SK-N-SH (cell line): ENCODE results near the gene ARCN1. TPM values are rescaled to one million over a fixed set of nuclear protein-coding genes. Genes with fewer than 3 reads are reported as not detected.
A peak's percentile ranks its signal among the peaks of the same experiment; 100 is the strongest.

ENCODE experiments used
- CTCF ChIA-PET: fragments of 300-600, 350-600 bp; formaldehyde crosslinking; extraction: SDS; loops from one replicate; lab custom pipeline; 2021; lab: Yijun Ruan, JAX
- POLR2A ChIA-PET: fragments of 350-600 bp; sonication (Branson Sonifier 250); formaldehyde crosslinking; extraction: SDS; loops from one replicate; lab custom pipeline; 2020; ENCODE audit warnings: antibody characterized with exemption, inconsistent platforms; lab: Yijun Ruan, JAX
- DNase-seq: peaks from one replicate; pipeline ENCODE4 v3.0.0; 2012
- H2AFZ ChIP-seq: fragments of 200-600 bp; sonication (generic); 2 replicates; pipeline ENCODE4 v1.8.1; 2016; ENCODE audit warnings: antibody characterized with exemption, mild to moderate bottlenecking, low read depth
- H3F3A ChIP-seq: fragments of 200-600 bp; sonication (generic); replicated peaks from 2 replicates; pipeline ENCODE3; 2016; ENCODE audit warnings: antibody characterized with exemption, mild to moderate bottlenecking; ENCODE audit not compliant: insufficient read depth
- H3K27ac ChIP-seq, 2 experiments: fragments of 200-500 bp in 1 of 2; fragments of 200-600 bp in 1 of 2; sonication (Bioruptor generic) in 1 of 2; sonication (generic), shearing (Covaris generic) in 1 of 2; 2 replicates each; pipeline versions ENCODE4 v1.5.1 to v1.6.1; 2014 to 2016; ENCODE audit warnings: low read depth in 2 of 2, inconsistent platforms in 1 of 2, low read length in 1 of 2, mild to moderate bottlenecking in 1 of 2, mixed read lengths in 1 of 2
- H3K27me3 ChIP-seq: fragments of 200-600 bp; sonication (generic), shearing (Covaris generic); 2 replicates; pipeline ENCODE4 v1.6.1; 2016; ENCODE audit warnings: mixed run types; ENCODE audit not compliant: insufficient read depth
- H3K36me3 ChIP-seq, 2 experiments: fragments of 200-500 bp in 1 of 2; fragments of 200-600 bp in 1 of 2; sonication (Bioruptor generic) in 1 of 2; sonication (generic) in 1 of 2; replicated peaks in 1 of 2; 2 replicates each; pipeline versions ENCODE3 to v1.5.1; 2014 to 2016; ENCODE audit warnings: low read length in 1 of 2, mild to moderate bottlenecking in 1 of 2; ENCODE audit not compliant: insufficient read depth in 2 of 2, control insufficient read depth in 1 of 2
- H3K4me1 ChIP-seq, 2 experiments: fragments of 200-500 bp in 1 of 2; fragments of 200-600 bp in 1 of 2; sonication (Bioruptor generic) in 1 of 2; sonication (generic), shearing (Covaris generic) in 1 of 2; 2 replicates each; pipeline versions ENCODE4 v1.5.1 to v1.6.1; 2014 to 2016; ENCODE audit warnings: low read depth in 1 of 2, low read length in 1 of 2, mixed run types in 1 of 2; ENCODE audit not compliant: insufficient read depth in 2 of 2, control insufficient read depth in 1 of 2
- H3K4me2 ChIP-seq: fragments of 200-600 bp; sonication (generic), shearing (Covaris generic); 2 replicates; pipeline ENCODE4 v1.6.1; 2017; ENCODE audit warnings: mixed run types
- H3K4me3 ChIP-seq, 2 experiments: fragments of 200-500 bp in 1 of 2; fragments of 200-600 bp in 1 of 2; sonication (Bioruptor generic) in 1 of 2; sonication (generic), shearing (Covaris generic) in 1 of 2; 2 replicates each; pipeline versions ENCODE4 v1.5.1 to v1.8.1; 2014 to 2016; ENCODE audit warnings: low read depth in 2 of 2, inconsistent platforms in 1 of 2, low read length in 1 of 2, mild to moderate bottlenecking in 1 of 2, mixed read lengths in 1 of 2, moderate library complexity in 1 of 2
- H3K79me2 ChIP-seq: fragments of 200-600 bp; sonication (generic); 2 replicates; pipeline ENCODE4 v1.8.1; 2017; ENCODE audit warnings: mild to moderate bottlenecking; ENCODE audit not compliant: insufficient read depth
- H3K9ac ChIP-seq: fragments of 200-600 bp; sonication (generic); 2 replicates; pipeline ENCODE4 v1.6.1; 2017; ENCODE audit warnings: mixed run types
- H3K9me2 ChIP-seq: fragments of 200-600 bp; sonication (generic); 2 replicates; pipeline ENCODE4 v1.6.1; 2017; ENCODE audit warnings: mixed run types
- H3K9me3 ChIP-seq: fragments of 200-600 bp; sonication (generic); 2 replicates; pipeline ENCODE4 v1.6.1; 2017; ENCODE audit warnings: mixed run types, mild to moderate bottlenecking, moderate library complexity
- H4K20me1 ChIP-seq: fragments of 200-600 bp; sonication (generic); 2 replicates; pipeline ENCODE4 v1.6.1; 2017; ENCODE audit warnings: mild to moderate bottlenecking, mixed run types; ENCODE audit not compliant: insufficient read depth
- CTCF ChIP-seq: fragments of 200-600 bp; sonication (generic); IDR thresholded peaks from 2 replicates; pipeline ENCODE4 v1.6.1; 2017; ENCODE audit warnings: antibody characterized with exemption, mild to moderate bottlenecking, moderate library complexity
- ELF1 ChIP-seq: IDR thresholded peaks from 2 replicates; pipeline ENCODE4 v1.4.0; 2012
- EP300 ChIP-seq, 2 experiments: IDR thresholded peaks; 2 replicates each; pipeline versions ENCODE4 v1.4.0 to v1.6.1; 2012; ENCODE audit warnings: borderline replicate concordance in 1 of 2, low read depth in 1 of 2, low read length in 1 of 2
- EZH2phosphoT487 ChIP-seq: fragments of 200-600 bp; sonication (generic); IDR thresholded peaks from 2 replicates; pipeline ENCODE4 v1.6.1; 2017; ENCODE audit warnings: low read depth, mixed run types, mild to moderate bottlenecking, antibody characterized with exemption, moderate library complexity, borderline replicate concordance
- FOXJ3 ChIP-seq: sonication (generic); formaldehyde crosslinking; IDR thresholded peaks from 2 replicates; pipeline ENCODE4 v1.5.1; 2020; ENCODE audit warnings: mild to moderate bottlenecking, missing genetic modification reagents
- NFIC ChIP-seq: IDR thresholded peaks from 2 replicates; pipeline ENCODE4 v1.4.0; 2012; ENCODE audit warnings: borderline replicate concordance
- PBX3 ChIP-seq: IDR thresholded peaks from 2 replicates; pipeline ENCODE4; 2012
- POLR2AphosphoS5 ChIP-seq: IDR thresholded peaks from 2 replicates; pipeline ENCODE4 v1.6.1; 2012; ENCODE audit warnings: low read depth, low read length
- RCOR1 ChIP-seq: fragments of 150-350 bp; IDR thresholded peaks from 2 replicates; pipeline ENCODE4 v1.6.1; 2017; ENCODE audit warnings: antibody characterized with exemption, low read length
- REST ChIP-seq: IDR thresholded peaks from 2 replicates; pipeline ENCODE4 v1.6.1; 2012; ENCODE audit warnings: mild to moderate bottlenecking, low read depth, low read length, moderate library complexity
- RXRA ChIP-seq: IDR thresholded peaks from 2 replicates; pipeline ENCODE4 v1.4.0; 2012; ENCODE audit warnings: low read depth, mild to moderate bottlenecking, borderline replicate concordance
- TAF1 ChIP-seq: IDR thresholded peaks from 2 replicates; pipeline ENCODE4 v1.6.1; 2012; ENCODE audit warnings: low read depth, mild to moderate bottlenecking, low read length, moderate library complexity, borderline replicate concordance
- TCF12 ChIP-seq: IDR thresholded peaks from 2 replicates; pipeline ENCODE4 v1.4.0; 2012
- WGBS: methylation state at CpG from one replicate; pipeline ENCODE4 v1.1.6; 2017; ENCODE audit warnings: low lambda C conversion rate; 5-methylcytosine and 5-hydroxymethylcytosine counted together
- polyA plus RNA-seq, 3 experiments: library from polyadenylated mRNA; depleted of rRNA; stranded (reverse); fragments of >200 nt; gene quantifications; 2 replicates each; pipeline ENCODE4 v1.2.3, GENCODE V29; 2012

The ARCN1 gene
- polyA plus RNA-seq, 1 of the 3 experiments (the other 2 are of a cell fraction), result 128 TPM

- no peak for TF ChIP-seq CTCF
- no peak for TF ChIP-seq NFIC
- TF ChIP-seq POLR2AphosphoS5, result no peak
- TF ChIP-seq REST, result no peak
- no peak for TF ChIP-seq ELF1
- no peak for TF ChIP-seq FOXJ3 (CRISPR knock-in tag)
- TF ChIP-seq, all 33 proteins: peak for 0
Measured at GRCh38 chr11:118615976-118616371, 43.8 kb downstream of the ARCN1 start (continued).

GRCh38 chr11:118618115-118618990 is 46.1 kb downstream of the ARCN1 start:
- WGBS, result 49% methylated on average over 10 of the region's 11 CpGs

More at GRCh38 chr11:118618115-118618990, 46.1 kb downstream of the ARCN1 start:
- Histone ChIP-seq H3K4me2 (peak overlapping the region; percentile 78), H3K9me3 (no peaks in the 10 kb centered on the region), H3K4me3 (peak overlapping the region in 1 of 2 experiments; percentile 11; a peak in 1 of 4 replicates), H2AFZ (no peak overlapping the region), H3K9me2 (no peaks in the 10 kb centered on the region), H3K79me2 (peaks cover 56% of the 10 kb centered on the region), H3K4me1 (peaks cover 49 to 61% of the 10 kb centered on the region in 2 experiments), H3K27me3 (no peaks in the 10 kb centered on the region), H3F3A (peaks cover 82% of the 10 kb centered on the region), H3K36me3 (peaks cover 7 to 15% of the 10 kb centered on the region in 2 experiments)
- CTCF ChIA-PET, result interaction anchor here (1.1 to 8.1 kb wide), 4 partner anchors 8 to 41 kb away, joined by 3 to 63 read pairs (median 25); partner anchors contain the start of gene PHLDB1
- POLR2A ChIA-PET, result interaction anchor here (0.8 to 1.5 kb wide), 2 partner anchors 9 to 13 kb away, joined by 3 to 4 read pairs; no protein-coding TSS in a partner anchor
- DNase-seq, result no peak
- TF ChIP-seq NFIC (no peak; the same call in 1 of the 2 replicates), TAF1 (0 out of 2 replicates have a peak, but pooled peaks have one; percentile 11), EP300 (IDR thresholded peaks at IDR 0.05; ENCODE audit: borderline replicate concordance in 1 of 2, low read depth in 1 of 2, low read length in 1 of 2) (peak; percentile 9 to 20; a peak in 2 of 4 replicates), PBX3 (0 out of 2 replicates have a peak, but pooled peaks have one; percentile 39), TCF12 (peak; percentile 22; the same call in 1 of the 2 replicates), EZH2phosphoT487 (no peak), RCOR1 (no peak), RXRA (0 out of 2 replicates have a peak, but pooled peaks have one; percentile 8)
- TF ChIP-seq, all 33 proteins: peak for 5
- Histone ChIP-seq H3K27ac (peak overlapping the region; percentile 97 to 100), H3K9ac (peak overlapping the region; percentile 79), H4K20me1 (peaks cover 9% of the 10 kb centered on the region; the same call in 1 of the 2 replicates)
